ENCODE measurements around the gene ANKLE2.

ANKLE2 gene

GRCh38 chr12:132687211-132688164, 74.1 kb downstream of the ANKLE2 start, which contains the start of the genes POLE and PXMP2:
POLE (minus strand) TSS chr12:132687342; CDS start chr12:132687315, 27 bp downstream.
PXMP2 (plus strand) TSS chr12:132687587; CDS start chr12:132687671, 84 bp downstream.
- peak; percentile 100 for DNase-seq (ENCODE audit: low spot score)

GRCh38 chr12:132686825-132687210, 74.8 kb downstream of the ANKLE2 start:
- no peak for DNase-seq (ENCODE audit: low spot score)

- DNase-seq (ENCODE audit: low spot score) = no peak
Observed at GRCh38 chr12:132685400-132685799, 76.2 kb downstream of the ANKLE2 start.

- DNase-seq (ENCODE audit: low spot score) = no peak
Observed at GRCh38 chr12:132677492-132677891, 84.1 kb downstream of the ANKLE2 start.

- no peak for DNase-seq (ENCODE audit: low spot score)
Observed at GRCh38 chr12:132675757-132676432, 85.7 kb downstream of the ANKLE2 start.

Data from AG08396 (cell line).